GM23248 (cell line): ENCODE data around the gene MOK.

Source experiments
- EZH2 ChIP-seq: fragments of 200-600 bp; sonication (generic); IDR thresholded peaks from 2 replicates; pipeline ENCODE4 v1.6.1; 2018; ENCODE audit warnings: antibody characterized with exemption, mild to moderate bottlenecking; ENCODE audit not compliant: insufficient read depth, poor library complexity, severe bottlenecking
- EZH2phosphoT487 ChIP-seq: fragments of 200-600 bp; sonication (generic); IDR thresholded peaks from 2 replicates; pipeline ENCODE4 v1.6.1; 2018; ENCODE audit warnings: antibody characterized with exemption, moderate library complexity, mild to moderate bottlenecking, low read depth; ENCODE audit not compliant: insufficient read depth

DNA sequence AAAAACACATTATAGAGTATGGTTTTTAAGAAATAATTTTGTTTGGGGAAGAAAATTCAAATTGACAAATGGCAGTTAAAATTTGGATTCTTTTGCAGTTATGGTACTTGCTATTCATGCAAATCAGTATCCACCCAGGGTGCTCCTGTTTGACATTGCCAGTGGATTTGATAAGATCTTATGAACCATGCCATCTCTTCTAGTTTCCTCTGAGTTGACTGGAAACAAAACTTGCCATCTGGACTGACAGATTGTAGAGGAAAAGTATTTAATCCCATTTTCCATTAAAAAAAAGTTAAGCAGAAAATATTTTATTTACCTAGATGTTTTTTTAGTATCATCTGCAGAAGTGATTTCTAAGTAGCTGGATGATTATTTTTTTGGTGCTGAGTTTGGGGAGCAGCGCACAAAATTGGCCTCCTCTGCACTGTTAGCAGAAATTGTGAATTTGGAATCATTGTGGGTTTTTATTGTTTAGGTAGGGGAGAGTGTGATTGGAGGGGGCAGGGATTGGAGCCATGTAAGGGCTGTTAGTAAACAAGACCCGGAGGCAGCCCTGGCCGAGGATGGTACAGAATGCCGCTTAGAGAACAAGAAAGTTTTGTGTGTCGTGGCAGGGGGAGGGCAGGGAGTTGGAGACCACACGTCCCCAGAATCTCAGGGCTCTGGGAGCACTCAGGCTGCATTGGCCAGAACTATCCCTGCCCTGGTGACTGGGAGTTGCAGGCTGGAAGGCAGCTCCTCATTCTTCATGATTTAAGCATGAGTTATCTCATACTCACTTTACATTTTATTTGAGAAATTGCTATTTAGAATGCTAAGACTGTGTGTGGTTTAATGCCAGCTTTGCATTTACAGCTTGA, 108.7 kb downstream of the MOK start:
- TF ChIP-seq EZH2, result no peak
- no peak for TF ChIP-seq EZH2phosphoT487
